Neural cell (in vitro differentiated cells): ENCODE measurements around the gene HOXA4. TPM values are rescaled to one million over a fixed set of nuclear protein-coding genes. Genes with fewer than 3 reads are reported as not detected.

Experiments
- H2AFZ ChIP-seq: fragments of 200-600, 300-800 bp; sonication (generic), shearing (Covaris generic); 2 replicates; pipeline ENCODE4 v1.6.0; 2014; ENCODE audit warnings: low read depth, mild to moderate bottlenecking, antibody characterized with exemption, low read length, moderate library complexity
- H3F3A ChIP-seq: fragments of 200-600 bp; shearing (Covaris generic); 2 replicates; pipeline ENCODE4 v1.6.1; 2016; ENCODE audit warnings: mild to moderate bottlenecking, moderate library complexity, mixed read lengths, antibody characterized with exemption, low read length; ENCODE audit not compliant: insufficient read depth, poor library complexity, severe bottlenecking
- H3K27ac ChIP-seq: fragments of 200-600, 300-800 bp; sonication (generic), shearing (Covaris generic); 2 replicates; pipeline ENCODE4 v1.5.1; 2014; ENCODE audit warnings: mild to moderate bottlenecking, low read length, moderate library complexity
- H3K27me3 ChIP-seq: fragments of 300-800, 200-600 bp; sonication (generic), shearing (Covaris generic); 2 replicates; pipeline ENCODE4 v1.6.0; 2014; ENCODE audit warnings: mild to moderate bottlenecking, low read depth, low read length, moderate library complexity; ENCODE audit not compliant: insufficient read depth
- H3K36me3 ChIP-seq: fragments of 300-800, 200-600 bp; sonication (generic), shearing (Covaris generic); 2 replicates; pipeline ENCODE4 v1.5.1; 2014; ENCODE audit warnings: mild to moderate bottlenecking, antibody characterized with exemption, low read length, moderate library complexity; ENCODE audit not compliant: insufficient read depth
- H3K4me2 ChIP-seq: fragments of 300-800, 200-600 bp; sonication (generic), shearing (Covaris generic); 2 replicates; pipeline ENCODE4 v1.6.0; 2014; ENCODE audit warnings: mild to moderate bottlenecking, low read length
- H3K4me3 ChIP-seq: fragments of 300-800, 200-600 bp; sonication (generic), shearing (Covaris generic); 2 replicates; pipeline ENCODE4 v1.5.1; 2014; ENCODE audit warnings: mild to moderate bottlenecking, low read length, moderate library complexity
- H3K79me2 ChIP-seq: fragments of 200-600 bp; shearing (Covaris generic); replicated peaks from 2 replicates; pipeline ENCODE4 v1.6.0; 2014; ENCODE audit warnings: mild to moderate bottlenecking, low read length, moderate library complexity; ENCODE audit not compliant: insufficient read depth
- H3K9ac ChIP-seq: fragments of 300-800, 200-600 bp; sonication (generic), shearing (Covaris generic); 2 replicates; pipeline ENCODE4 v1.6.1; 2016; ENCODE audit warnings: mild to moderate bottlenecking, low read length, mixed read lengths
- H3K9me2 ChIP-seq: fragments of 200-600 bp; shearing (Covaris generic); 2 replicates; pipeline ENCODE4 v1.6.1; 2016; ENCODE audit warnings: mild to moderate bottlenecking, low read length, mixed read lengths; ENCODE audit not compliant: insufficient read depth
- H3K9me3 ChIP-seq: fragments of 200-600, 300-800 bp; sonication (generic), shearing (Covaris generic); 2 replicates; pipeline ENCODE4 v1.6.1; 2016; ENCODE audit warnings: mild to moderate bottlenecking, mixed run types, low read length, moderate library complexity, mixed read lengths
- H4K20me1 ChIP-seq: fragments of 200-600 bp; shearing (Covaris generic); 2 replicates; pipeline ENCODE4 v1.6.1; 2016; ENCODE audit warnings: mild to moderate bottlenecking, mixed run types; ENCODE audit not compliant: insufficient read depth
- CTCF ChIP-seq: fragments of 450-650 bp; IDR thresholded peaks from 2 replicates; pipeline ENCODE4 v1.5.1; 2014; ENCODE audit warnings: antibody characterized with exemption, mild to moderate bottlenecking, moderate library complexity; ENCODE audit not compliant: poor library complexity, severe bottlenecking
- EP300 ChIP-seq: fragments of 450-650 bp; conservative IDR thresholded peaks from 2 replicates; pipeline ENCODE4 v1.6.1; 2014; ENCODE audit warnings: antibody characterized with exemption, mild to moderate bottlenecking, moderate library complexity; ENCODE audit not compliant: poor library complexity, severe bottlenecking
- EZH2 ChIP-seq: fragments of 200-600, 300-800 bp; shearing (Covaris generic), sonication (generic); IDR thresholded peaks from 2 replicates; pipeline ENCODE4 v1.6.1; 2014; ENCODE audit warnings: antibody characterized with exemption, low read length, borderline replicate concordance, mild to moderate bottlenecking; ENCODE audit not compliant: insufficient read depth, poor library complexity, severe bottlenecking
- MXI1 ChIP-seq: fragments of 450-650 bp; conservative IDR thresholded peaks from 2 replicates; pipeline ENCODE4 v1.6.1; 2014; ENCODE audit warnings: antibody characterized with exemption, mild to moderate bottlenecking; ENCODE audit not compliant: poor library complexity, severe bottlenecking
- POLR2AphosphoS5 ChIP-seq: IDR thresholded peaks from 2 replicates; pipeline ENCODE4 v1.6.1; 2012
- RAD21 ChIP-seq: fragments of 450-650 bp; conservative IDR thresholded peaks from 2 replicates; pipeline ENCODE4 v1.6.1; 2014; ENCODE audit warnings: antibody characterized with exemption, mild to moderate bottlenecking, moderate library complexity
- REST ChIP-seq: IDR thresholded peaks from 2 replicates; pipeline ENCODE4 v1.6.1; 2012; ENCODE audit warnings: borderline replicate concordance
- SMC3 ChIP-seq: fragments of 450-650 bp; conservative IDR thresholded peaks from 2 replicates; pipeline ENCODE4 v1.6.1; 2014; ENCODE audit warnings: antibody characterized with exemption, mild to moderate bottlenecking, moderate library complexity; ENCODE audit not compliant: poor library complexity
- TAF1 ChIP-seq: IDR thresholded peaks from 2 replicates; pipeline ENCODE4 v1.6.1; 2012; ENCODE audit warnings: low read depth
- polyA plus RNA-seq: library from polyadenylated mRNA; depleted of rRNA; stranded (reverse); fragments of >200 nt; gene quantifications from 2 replicates; pipeline ENCODE4 v1.2.3, GENCODE V29; 2014

HOXA4 gene
- polyA plus RNA-seq, 1 donor from 2014 or later, result not detected

- Histone ChIP-seq H3K9ac (no peak overlapping the region), H3K79me2 (no peaks in the 10 kb centered on the region), H3K4me2 (no peak overlapping the region), H3F3A (no peaks in the 10 kb centered on the region), H3K9me2 (no peaks in the 10 kb centered on the region), H3K27me3 (peaks cover 98% of the 10 kb centered on the region), H3K27ac (no peak overlapping the region), H4K20me1 (no peaks in the 10 kb centered on the region), H2AFZ (no peak overlapping the region), H3K4me3 (no peak overlapping the region), H3K9me3 (peaks cover 16% of the 10 kb centered on the region), H3K36me3 (no peaks in the 10 kb centered on the region)
- TF ChIP-seq EZH2 (no peak), POLR2AphosphoS5 (no peak), REST (no peak), CTCF (no peak), RAD21 (no peak), TAF1 (no peak), EP300 (no peak), MXI1 (no peak), SMC3 (no peak)
These were observed 623 bp downstream of the HOXA4 start for GRCh38 chr7:27129729-27130539.

GRCh38 chr7:27128776-27129728, 1.5 kb downstream of the HOXA4 start:
- Histone ChIP-seq H3K4me2 (no peak overlapping the region), H3K36me3 (no peaks in the 10 kb centered on the region), H2AFZ (no peak overlapping the region), H3K9me2 (no peaks in the 10 kb centered on the region), H3K9me3 (peaks cover 20% of the 10 kb centered on the region), H3F3A (no peaks in the 10 kb centered on the region), H4K20me1 (no peaks in the 10 kb centered on the region), H3K27ac (no peak overlapping the region), H3K27me3 (peaks cover 98% of the 10 kb centered on the region), H3K9ac (no peak overlapping the region), H3K4me3 (no peak overlapping the region), H3K79me2 (no peaks in the 10 kb centered on the region)
- TF ChIP-seq CTCF, result no peak
